ENCODE data around the gene KIF26B.
"Not testable (repeated sequence)": the region's sequence is repeated elsewhere in the genome, so short reads cannot be mapped to it uniquely, and the experiment has no call there.

GRCh38 chr1:245359101-245359680, 204.4 kb downstream of the KIF26B start:
- TF ChIP-seq ARNTL (CRISPR knock-in tag; IDR thresholded peaks at IDR 0.05; ENCODE audit: borderline replicate concordance, low read depth); ZNF8 (CRISPR knock-in tag; IDR thresholded peaks at IDR 0.05); ZFP30 (CRISPR knock-in tag; IDR thresholded peaks at IDR 0.05): not testable (repeated sequence)

Data from SK-N-SH treated with all-trans-retinoic acid at 6 μM for 48 hours (cell line).